GM12892 (cell line): ENCODE measurements around the gene HSD17B8.

Experiments
- POLR2A ChIP-seq: IDR thresholded peaks from 2 replicates; pipeline ENCODE4 v1.6.1; 2011; ENCODE audit warnings: low read depth, low read length, control low read depth
- TAF1 ChIP-seq: IDR thresholded peaks from 2 replicates; pipeline ENCODE4 v1.6.1; 2011; ENCODE audit warnings: low read depth, mild to moderate bottlenecking, control low read depth, low read length, borderline replicate concordance

- TF ChIP-seq TAF1 (no peak), POLR2A (no peak)
Observed at GRCh38 chr6:33206864-33207551, 2.6 kb downstream of the HSD17B8 start.
